Epithelial cell of proximal tubule (primary cell): Measurements from ENCODE around the gene HSFX4. TPM values are rescaled to one million over a fixed set of nuclear protein-coding genes. Genes with fewer than 3 reads are reported as not detected.
"Not testable (repeated sequence)": the region's sequence is repeated elsewhere in the genome, so short reads cannot be mapped to it uniquely, and the experiment has no call there.

ENCODE experiments used
- DNase-seq: peaks from one replicate; pipeline ENCODE4 v3.0.0-alpha.2; 2011; ENCODE audit warnings: low read depth
- H3K4me3 ChIP-seq: 2 replicates; pipeline ENCODE4 v1.5.1; 2011; ENCODE audit warnings: low read depth, mild to moderate bottlenecking, low read length
- CTCF ChIP-seq: conservative IDR thresholded peaks from 2 replicates; pipeline ENCODE4 v1.5.1; 2012; ENCODE audit warnings: low read depth, mild to moderate bottlenecking, low read length
- total RNA-seq: library from RNA; depleted of rRNA; stranded (reverse); fragments of >200 nt; gene quantifications from 2 replicates; pipeline ENCODE4 v1.2.3, GENCODE V29; 2015

Gene HSFX4
- total RNA-seq, 1 donor from 2014 or later: not detected

GRCh38 chrX:149909324-149910177 is 19.8 kb upstream of the HSFX4 start:
- DNase-seq: no peak
- TF ChIP-seq CTCF: no peak
- H3K4me3 ChIP-seq: no peak overlapping the region

DNA sequence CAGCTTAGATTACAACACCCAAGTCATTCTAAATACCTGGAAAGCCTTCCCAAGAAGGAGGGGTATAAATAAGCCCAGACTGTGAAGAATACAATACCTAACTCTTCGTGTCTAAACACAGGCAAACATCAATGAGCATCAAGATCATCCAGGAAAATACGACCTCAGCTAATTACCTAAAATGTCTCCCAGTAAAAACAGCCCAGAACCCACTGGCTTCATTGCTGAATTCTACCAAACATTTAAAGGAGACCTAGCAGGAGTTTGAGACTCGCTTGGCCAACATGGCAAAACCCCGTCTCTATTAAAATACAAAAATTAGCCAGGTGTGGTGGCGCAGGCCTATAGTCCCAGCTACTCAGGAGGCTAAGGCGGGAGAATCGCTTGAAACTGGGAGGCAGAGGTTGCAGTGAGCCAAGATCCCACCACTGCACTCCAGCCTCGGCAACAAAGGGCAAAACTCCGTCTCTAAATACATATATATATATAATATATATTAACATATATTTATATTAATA is 19.1 kb upstream of the HSFX4 start:
- no peak for TF ChIP-seq CTCF
- H3K4me3 ChIP-seq: no peak overlapping the region
- no peak for DNase-seq

DNA sequence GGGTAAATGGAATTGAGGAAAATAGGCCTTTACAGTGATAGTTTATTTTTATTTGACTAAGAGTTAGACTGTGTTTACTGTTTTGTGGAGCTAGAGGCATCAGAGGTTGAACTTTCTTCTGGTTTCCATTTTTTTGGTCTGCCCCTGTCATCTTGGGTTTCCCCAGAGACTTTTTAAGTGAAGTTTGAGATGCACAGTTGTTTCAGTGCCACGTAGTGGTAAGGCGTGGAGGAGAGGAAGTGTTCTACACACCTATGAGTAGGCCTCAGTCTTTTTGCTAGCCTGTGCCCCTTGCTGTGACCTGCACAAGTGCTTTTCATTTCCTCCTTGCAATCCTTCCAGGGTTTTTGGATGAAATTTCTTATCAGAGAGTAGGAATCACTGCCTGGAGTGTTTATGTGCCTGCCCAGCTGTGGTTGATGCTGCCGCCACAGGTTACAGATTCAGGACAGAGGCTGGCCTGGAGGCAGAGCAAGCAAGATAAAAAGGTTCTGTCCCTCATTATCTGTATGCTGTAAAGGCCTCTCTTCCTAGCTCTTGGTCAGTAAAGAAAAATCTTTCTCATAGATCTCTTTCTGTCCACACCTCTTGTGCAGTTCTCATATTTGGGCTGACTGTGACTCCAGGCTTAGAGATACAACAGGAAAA is 12.5 kb upstream of the HSFX4 start:
- no peak for DNase-seq
- H3K4me3 ChIP-seq: no peak overlapping the region
- no peak for TF ChIP-seq CTCF

DNA sequence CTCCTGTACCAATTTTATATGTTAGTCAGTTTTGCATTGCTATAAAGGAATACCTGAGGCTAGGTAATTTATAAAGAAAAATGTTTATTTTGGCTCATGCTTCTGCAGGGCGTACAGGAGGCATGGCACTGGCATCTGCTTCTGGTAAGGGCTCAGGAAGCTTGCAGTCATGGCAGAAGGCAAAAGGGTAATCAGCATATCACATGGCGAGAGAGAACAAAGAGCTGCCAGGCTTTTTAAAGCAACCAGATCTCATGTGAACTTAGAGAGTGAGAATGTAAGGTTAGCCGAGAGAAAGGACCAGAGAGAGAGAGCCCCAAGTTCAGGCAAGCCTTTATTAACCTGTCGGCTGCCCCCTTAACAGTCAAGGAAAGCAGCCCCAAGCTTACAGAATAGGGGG is 5.5 kb upstream of the HSFX4 start:
- not testable (repeated sequence) for DNase-seq, H3K4me3 ChIP-seq

GRCh38 chrX:149924434-149924833 is 4.9 kb upstream of the HSFX4 start:
- not testable (repeated sequence) for DNase-seq, H3K4me3 ChIP-seq

GRCh38 chrX:149927245-149927963 is 2.0 kb upstream of the HSFX4 start:
- not testable (repeated sequence) for DNase-seq

DNA sequence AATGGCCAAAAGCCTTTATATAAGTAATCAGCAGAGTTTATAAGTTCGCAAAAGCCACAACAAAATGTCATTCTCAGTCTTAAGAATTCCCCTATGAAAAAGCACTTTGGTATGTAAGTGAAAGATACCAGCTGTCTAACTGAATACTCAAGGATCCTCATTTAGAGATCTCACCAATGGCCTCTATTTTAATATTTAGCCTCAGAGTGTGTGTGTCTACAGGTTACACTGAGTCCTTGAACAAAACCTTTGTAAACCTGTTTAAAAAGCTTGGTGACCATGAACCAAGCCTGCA is 1.5 kb upstream of the HSFX4 start:
- not testable (repeated sequence) for DNase-seq

More at GRCh38 chrX:149927245-149927963, 2.0 kb upstream of the HSFX4 start:
- not testable (repeated sequence) for H3K4me3 ChIP-seq

GRCh38 chrX:149928635-149929034 is 738 bp upstream of the HSFX4 start:
- not testable (repeated sequence) for DNase-seq, H3K4me3 ChIP-seq

More for the DNA sequence above, 1.5 kb upstream of the HSFX4 start:
- not testable (repeated sequence) for H3K4me3 ChIP-seq

DNA sequence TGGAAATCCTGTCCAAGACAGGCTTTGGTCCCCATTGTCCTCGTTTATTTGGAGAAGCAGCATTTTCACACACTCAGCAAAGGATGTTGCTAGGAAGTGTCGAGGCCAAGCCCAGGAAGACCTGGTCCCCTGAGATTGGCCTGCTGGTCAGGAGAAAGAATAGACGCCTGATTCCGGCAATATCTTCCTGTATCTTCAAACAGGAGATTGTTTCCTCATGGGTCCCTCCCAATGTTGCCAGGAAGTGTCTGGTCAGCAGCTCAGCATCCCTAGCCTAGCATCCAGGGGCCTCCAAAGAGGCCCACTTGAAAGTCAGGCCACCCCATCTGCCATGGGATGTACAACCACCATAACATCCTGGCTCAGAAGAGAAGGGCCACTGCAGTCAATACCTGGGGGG is 2.0 kb downstream of the HSFX4 start:
- not testable (repeated sequence) for DNase-seq, H3K4me3 ChIP-seq

GRCh38 chrX:149932150-149932549 is 2.8 kb downstream of the HSFX4 start:
- DNase-seq, H3K4me3 ChIP-seq: not testable (repeated sequence)

GRCh38 chrX:149932970-149933369 is 3.6 kb downstream of the HSFX4 start:
- not testable (repeated sequence) for H3K4me3 ChIP-seq, DNase-seq

- H3K4me3 ChIP-seq, DNase-seq: not testable (repeated sequence)
Measured at GRCh38 chrX:149933547-149933946, 4.2 kb downstream of the HSFX4 start.

DNA sequence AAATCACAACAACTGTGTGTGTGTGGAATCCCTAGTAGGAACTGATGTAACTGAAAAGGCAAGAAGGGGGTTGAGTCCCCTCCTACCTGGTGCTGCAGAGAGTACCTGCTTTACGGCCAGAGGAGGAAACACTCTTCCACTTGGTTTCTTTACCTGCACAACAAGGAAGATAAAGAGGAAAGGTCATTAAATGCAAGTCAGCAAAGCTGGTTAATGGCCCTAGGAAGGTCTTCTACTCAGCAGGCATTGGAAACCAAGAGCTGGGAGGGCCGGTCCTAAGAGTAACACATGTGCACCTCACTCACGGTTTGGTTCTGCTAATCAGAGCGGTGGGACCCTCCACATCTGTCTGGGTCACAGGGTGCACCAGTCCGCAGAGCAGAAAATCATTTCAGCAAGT is 8.0 kb downstream of the HSFX4 start:
- H3K4me3 ChIP-seq: peak overlapping the region; percentile 84
- DNase-seq: not testable (repeated sequence)
